Right hindlimb (tissue), 1 donor: Measurements from ENCODE around the gene SMARCAD1.
"Not testable (repeated sequence)": the region's sequence is repeated elsewhere in the genome, so short reads cannot be mapped to it uniquely, and the experiment has no call there.

Experiments
- DNase-seq: peaks from one replicate; pipeline ENCODE4 v3.0.0-alpha.2; 2018

Gene SMARCAD1

DNA sequence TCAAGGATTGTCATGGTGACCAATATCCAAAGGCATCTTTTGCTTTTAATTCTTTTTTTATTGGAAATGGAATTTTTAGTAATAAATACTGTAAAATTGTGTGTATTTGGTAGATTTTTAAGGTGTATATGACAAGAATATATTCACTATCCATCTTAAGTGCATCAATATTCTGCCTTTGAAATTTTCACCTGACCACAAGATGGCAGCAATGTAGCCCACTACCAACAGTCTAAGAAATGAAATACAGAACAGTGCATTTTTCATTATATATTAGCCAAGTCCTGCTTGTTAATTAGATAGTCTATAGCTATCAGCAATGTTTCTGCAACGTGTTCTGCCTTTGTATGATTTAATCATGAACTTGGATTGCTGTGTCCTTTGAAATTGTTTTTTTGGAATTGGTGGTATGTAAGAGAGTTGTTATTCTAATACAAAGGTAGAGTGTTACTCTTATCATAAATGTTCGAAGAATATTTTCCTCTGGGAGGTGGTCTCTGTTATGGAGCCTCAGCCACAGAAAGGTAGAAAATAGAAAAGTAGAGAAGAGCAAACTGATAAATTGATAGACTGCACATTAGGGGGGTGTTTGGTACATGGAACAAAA, 96.8 kb downstream of the SMARCAD1 start:
- no peak for DNase-seq

- DNase-seq, result no peak
Measured at GRCh38 chr4:94305466-94306225, 98.0 kb downstream of the SMARCAD1 start.

GRCh38 chr4:94306713-94307112, 99.0 kb downstream of the SMARCAD1 start:
- no peak for DNase-seq

DNA sequence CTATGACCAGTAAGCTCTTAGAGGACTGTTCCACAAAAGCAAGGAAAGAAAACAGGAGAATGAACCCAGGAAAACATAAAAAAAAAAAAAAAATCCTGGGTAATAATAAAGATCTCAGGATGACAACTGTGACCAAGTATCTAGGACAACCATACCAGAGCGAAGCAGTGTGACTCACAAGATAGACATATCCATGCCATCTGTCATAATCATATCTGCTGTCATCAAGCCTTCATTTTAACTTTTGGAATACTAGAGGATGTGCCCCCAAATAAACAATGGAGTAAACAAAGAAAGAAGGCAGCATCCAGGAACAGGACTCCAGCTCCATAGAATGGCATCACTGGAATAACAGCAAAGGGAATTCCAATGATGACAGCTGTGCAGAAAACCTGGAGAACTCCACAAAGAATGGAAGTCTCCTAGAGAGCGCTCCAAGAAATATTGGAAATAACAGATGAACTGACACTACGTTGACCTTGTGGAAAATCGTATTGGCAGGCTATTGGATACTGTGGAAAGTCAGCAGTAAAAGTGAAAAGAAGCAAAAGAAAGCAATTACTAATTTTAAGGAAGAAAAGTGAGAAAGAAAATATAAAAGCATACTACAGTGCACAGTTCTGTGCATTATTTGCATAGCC, 99.7 kb downstream of the SMARCAD1 start:
- no peak for DNase-seq

GRCh38 chr4:94319927-94320326, 112.3 kb downstream of the SMARCAD1 start:
- not testable (repeated sequence) for DNase-seq

GRCh38 chr4:94325835-94326234, 118.2 kb downstream of the SMARCAD1 start:
- DNase-seq, result no peak

DNA sequence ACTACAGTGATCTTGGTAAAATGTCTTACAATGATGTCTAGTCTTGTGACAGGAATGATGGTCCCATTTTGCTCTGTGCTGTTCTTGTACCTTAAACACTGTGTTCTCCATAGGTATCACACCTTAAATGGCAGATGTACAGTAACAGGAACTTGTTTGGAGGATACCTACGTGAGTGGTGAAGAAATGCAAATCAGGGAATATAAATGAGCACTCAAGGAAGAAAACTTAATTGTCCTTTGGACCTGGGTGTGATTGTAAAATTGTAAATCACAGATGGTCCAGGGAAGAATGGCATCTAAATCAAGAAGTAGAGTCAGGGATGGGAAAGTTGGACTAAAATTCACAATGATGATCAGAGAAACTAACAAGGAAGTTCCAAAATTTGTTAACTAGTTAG, 122.3 kb downstream of the SMARCAD1 start:
- no peak for DNase-seq

DNA sequence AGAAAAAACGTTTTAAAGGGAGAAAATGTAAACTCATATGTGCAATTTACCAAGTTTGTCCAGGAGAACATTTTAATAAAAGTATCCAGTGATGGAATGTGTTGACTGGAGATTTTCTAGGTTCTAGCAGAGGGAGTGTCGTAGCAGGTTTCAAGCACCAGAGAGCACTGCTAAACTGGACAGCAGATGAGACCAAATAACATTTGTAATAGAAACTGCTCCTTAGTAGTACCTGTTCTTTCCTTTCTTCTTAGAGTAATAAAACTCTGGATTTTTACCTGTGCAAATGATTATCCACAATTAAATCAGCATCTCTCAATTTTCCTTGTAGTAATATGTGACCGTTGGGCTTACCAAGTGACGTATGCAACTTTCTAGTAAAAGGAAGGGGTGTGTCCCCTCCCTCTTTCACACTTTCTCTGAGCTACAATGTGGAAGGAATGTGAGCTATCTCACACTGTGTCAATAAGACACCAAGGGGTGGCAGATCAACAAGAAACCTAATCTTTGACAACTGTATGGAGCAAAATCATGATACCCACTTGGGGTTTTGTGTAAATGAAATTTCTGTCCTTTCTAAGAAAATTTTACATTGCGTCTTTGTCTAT, 125.4 kb downstream of the SMARCAD1 start:
- DNase-seq, result no peak

- no peak for DNase-seq
Measured at GRCh38 chr4:94333866-94334265, 126.2 kb downstream of the SMARCAD1 start.

GRCh38 chr4:94334476-94334875, 126.8 kb downstream of the SMARCAD1 start:
- DNase-seq, result no peak

DNA sequence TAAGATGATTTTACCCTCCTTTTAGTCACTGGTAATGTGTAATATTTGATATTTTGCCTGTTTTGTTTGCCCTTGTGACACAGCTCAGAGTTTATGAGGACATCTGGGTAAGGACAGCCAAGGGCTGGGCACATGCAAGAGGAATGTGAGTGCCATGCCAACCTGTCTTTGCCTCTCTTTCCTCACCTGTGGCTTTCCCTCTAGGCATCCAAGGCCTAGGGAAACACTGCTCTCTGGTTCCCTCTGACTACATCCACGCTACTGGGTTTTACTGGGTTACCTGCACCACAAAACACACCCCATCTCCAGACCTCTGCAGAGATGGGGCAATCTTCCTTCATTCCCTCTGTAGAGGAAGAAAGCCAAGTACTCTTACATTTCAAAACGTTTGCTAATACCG, 127.3 kb downstream of the SMARCAD1 start:
- peak; percentile 28 for DNase-seq

GRCh38 chr4:94336303-94336702, 128.6 kb downstream of the SMARCAD1 start:
- DNase-seq, result no peak

- not testable (repeated sequence) for DNase-seq
Measured at GRCh38 chr4:94336791-94337190, 129.1 kb downstream of the SMARCAD1 start.

- no peak for DNase-seq
Measured at GRCh38 chr4:94338681-94339351, 131.2 kb downstream of the SMARCAD1 start.

DNA sequence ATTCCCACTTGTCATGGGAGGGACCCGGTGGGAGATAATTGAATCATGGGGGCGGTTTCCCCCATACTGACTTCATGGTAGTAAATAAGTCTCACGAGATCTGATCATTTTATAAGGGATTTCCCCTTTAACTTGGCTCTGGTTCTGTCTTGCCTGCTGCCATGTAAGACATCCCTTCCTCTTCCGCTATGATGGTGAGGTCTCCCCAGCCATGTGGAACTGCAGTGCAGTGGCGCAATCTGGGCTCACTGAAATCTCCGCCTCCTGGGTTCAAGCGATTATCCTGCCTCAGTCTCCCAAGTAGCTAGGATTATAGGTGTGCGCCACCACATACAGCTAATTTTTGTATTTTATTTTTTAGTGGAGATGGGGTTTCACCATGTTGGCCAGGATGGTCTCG, 132.1 kb downstream of the SMARCAD1 start:
- no peak for DNase-seq
